Activated naive CD4-positive, alpha-beta T cell treated with anti-CD3 and anti-CD28 coated beads, Interleukin-2, amount 50 U/mL, for 24 hours (primary cell): ENCODE measurements around the gene PSD.
A peak's percentile ranks its signal among the peaks of the same experiment; 100 is the strongest.

Experiments
- H3K27ac Mint-ChIP-seq: one replicate; pipeline ENCODE4 v1.8.0; 2021; ENCODE audit warnings: mild to moderate bottlenecking, mixed read lengths
- H3K27me3 Mint-ChIP-seq: one replicate; pipeline ENCODE4 v1.8.0; 2021; ENCODE audit warnings: mixed read lengths
- H3K36me3 Mint-ChIP-seq: one replicate; pipeline ENCODE4 v1.8.0; 2021; ENCODE audit warnings: mixed read lengths
- H3K4me1 Mint-ChIP-seq: one replicate; pipeline ENCODE4 v1.8.0; 2021; ENCODE audit warnings: mixed read lengths
- H3K4me3 Mint-ChIP-seq: one replicate; pipeline ENCODE4 v1.8.0; 2021; ENCODE audit warnings: mild to moderate bottlenecking, mixed read lengths
- H3K9me3 Mint-ChIP-seq: one replicate; pipeline ENCODE4 v1.8.0; 2021; ENCODE audit warnings: mixed read lengths

The PSD gene

GRCh38 chr10:102416283-102416682 is 2.3 kb downstream of the PSD start:
- Mint-ChIP-seq H3K4me3 (no peak overlapping the region), H3K4me1 (peaks cover 37% of the 10 kb centered on the region), H3K27ac (no peak overlapping the region), H3K36me3 (no peaks in the 10 kb centered on the region), H3K27me3 (peaks cover 16% of the 10 kb centered on the region), H3K9me3 (no peaks in the 10 kb centered on the region)

GRCh38 chr10:102414749-102415148 is 3.8 kb downstream of the PSD start:
- no peak overlapping the region for H3K27ac Mint-ChIP-seq
- H3K36me3 Mint-ChIP-seq, result no peaks in the 10 kb centered on the region
- H3K9me3 Mint-ChIP-seq, result no peaks in the 10 kb centered on the region
- H3K4me3 Mint-ChIP-seq, result no peak overlapping the region
- H3K4me1 Mint-ChIP-seq, result peaks cover 35% of the 10 kb centered on the region
- H3K27me3 Mint-ChIP-seq, result peaks cover 16% of the 10 kb centered on the region

GRCh38 chr10:102413806-102414561 is 4.6 kb downstream of the PSD start:
- H3K4me3 Mint-ChIP-seq, result no peak overlapping the region
- H3K9me3 Mint-ChIP-seq, result no peaks in the 10 kb centered on the region
- peaks cover 32% of the 10 kb centered on the region for H3K4me1 Mint-ChIP-seq
- H3K27ac Mint-ChIP-seq, result no peak overlapping the region
- no peaks in the 10 kb centered on the region for H3K36me3 Mint-ChIP-seq
- H3K27me3 Mint-ChIP-seq, result peaks cover 16% of the 10 kb centered on the region

- H3K9me3 Mint-ChIP-seq, result no peaks in the 10 kb centered on the region
- peaks cover 15% of the 10 kb centered on the region for H3K27me3 Mint-ChIP-seq
- no peaks in the 10 kb centered on the region for H3K36me3 Mint-ChIP-seq
- H3K4me1 Mint-ChIP-seq, result peaks cover 35% of the 10 kb centered on the region
- H3K4me3 Mint-ChIP-seq, result no peak overlapping the region
- H3K27ac Mint-ChIP-seq, result no peak overlapping the region
These were observed 5.4 kb downstream of the PSD start for GRCh38 chr10:102413053-102413705.

GRCh38 chr10:102412293-102412692 is 6.3 kb downstream of the PSD start:
- Mint-ChIP-seq H3K27me3 (peaks cover 10% of the 10 kb centered on the region), H3K4me3 (no peak overlapping the region), H3K4me1 (peaks cover 44% of the 10 kb centered on the region), H3K27ac (no peak overlapping the region), H3K36me3 (no peaks in the 10 kb centered on the region), H3K9me3 (no peaks in the 10 kb centered on the region)

GRCh38 chr10:102411341-102412255 is 7.0 kb downstream of the PSD start:
- H3K27ac Mint-ChIP-seq, result peak overlapping the region; percentile 42
- H3K27me3 Mint-ChIP-seq, result peaks cover 7% of the 10 kb centered on the region
- H3K9me3 Mint-ChIP-seq, result no peaks in the 10 kb centered on the region
- H3K36me3 Mint-ChIP-seq, result no peaks in the 10 kb centered on the region
- peaks cover 47% of the 10 kb centered on the region for H3K4me1 Mint-ChIP-seq
- peak overlapping the region; percentile 71 for H3K4me3 Mint-ChIP-seq

- Mint-ChIP-seq H3K9me3 (no peaks in the 10 kb centered on the region), H3K27me3 (no peaks in the 10 kb centered on the region), H3K4me1 (peaks cover 47% of the 10 kb centered on the region), H3K36me3 (no peaks in the 10 kb centered on the region), H3K4me3 (peak overlapping the region; percentile 85), H3K27ac (no peak overlapping the region)
These were observed 8.0 kb downstream of the PSD start for GRCh38 chr10:102410429-102411073.

GRCh38 chr10:102409604-102410428 is 8.8 kb downstream of the PSD start:
- Mint-ChIP-seq H3K27me3 (no peaks in the 10 kb centered on the region), H3K27ac (peak overlapping the region; percentile 59), H3K36me3 (no peaks in the 10 kb centered on the region), H3K4me1 (peaks cover 47% of the 10 kb centered on the region), H3K9me3 (no peaks in the 10 kb centered on the region), H3K4me3 (peak overlapping the region; percentile 85)

GRCh38 chr10:102408728-102409603 is 9.6 kb downstream of the PSD start:
- H3K4me1 Mint-ChIP-seq, result peaks cover 47% of the 10 kb centered on the region
- no peaks in the 10 kb centered on the region for H3K9me3 Mint-ChIP-seq
- H3K4me3 Mint-ChIP-seq, result peak overlapping the region; percentile 85
- no peaks in the 10 kb centered on the region for H3K27me3 Mint-ChIP-seq
- H3K27ac Mint-ChIP-seq, result peak overlapping the region; percentile 59
- H3K36me3 Mint-ChIP-seq, result no peaks in the 10 kb centered on the region

- H3K9me3 Mint-ChIP-seq, result no peaks in the 10 kb centered on the region
These were observed 10.4 kb downstream of the PSD start for GRCh38 chr10:102408131-102408727.

GRCh38 chr10:102407425-102408130 is 11.0 kb downstream of the PSD start:
- peak overlapping the region; percentile 55 for H3K27ac Mint-ChIP-seq
- peaks cover 39% of the 10 kb centered on the region for H3K4me1 Mint-ChIP-seq
- H3K4me3 Mint-ChIP-seq, result peak overlapping the region; percentile 75
- H3K9me3 Mint-ChIP-seq, result no peaks in the 10 kb centered on the region
- no peaks in the 10 kb centered on the region for H3K27me3 Mint-ChIP-seq
- H3K36me3 Mint-ChIP-seq, result no peaks in the 10 kb centered on the region

More at GRCh38 chr10:102408131-102408727, 10.4 kb downstream of the PSD start:
- H3K27me3 Mint-ChIP-seq, result no peaks in the 10 kb centered on the region
- peak overlapping the region; percentile 75 for H3K4me3 Mint-ChIP-seq
- H3K4me1 Mint-ChIP-seq, result peaks cover 45% of the 10 kb centered on the region
- H3K27ac Mint-ChIP-seq, result peak overlapping the region; percentile 78
- H3K36me3 Mint-ChIP-seq, result no peaks in the 10 kb centered on the region

- Mint-ChIP-seq H3K4me1 (peaks cover 34% of the 10 kb centered on the region), H3K36me3 (no peaks in the 10 kb centered on the region), H3K27ac (peak overlapping the region; percentile 72), H3K27me3 (no peaks in the 10 kb centered on the region), H3K4me3 (peak overlapping the region; percentile 44), H3K9me3 (no peaks in the 10 kb centered on the region)
These were observed 11.8 kb downstream of the PSD start for GRCh38 chr10:102406815-102407214.

GRCh38 chr10:102405632-102406031 is 13.0 kb downstream of the PSD start:
- no peak overlapping the region for H3K4me3 Mint-ChIP-seq
- H3K27ac Mint-ChIP-seq, result peak overlapping the region; percentile 68
- no peaks in the 10 kb centered on the region for H3K36me3 Mint-ChIP-seq
- peaks cover 26% of the 10 kb centered on the region for H3K4me1 Mint-ChIP-seq
- H3K27me3 Mint-ChIP-seq, result no peaks in the 10 kb centered on the region
- H3K9me3 Mint-ChIP-seq, result no peaks in the 10 kb centered on the region
